Parathyroid adenoma (tissue), 2 donors: ENCODE data around the gene FBXL17.

ENCODE experiments used
- H2AFZ ChIP-seq: fragments of 300-600 bp; sonication (generic); one replicate; pipeline ENCODE4 v1.7.0; 2017; ENCODE audit warnings: antibody characterized with exemption, mild to moderate bottlenecking
- H3K27ac ChIP-seq: fragments of 300-600 bp; sonication (generic); one replicate; pipeline ENCODE4 v1.7.0; 2017
- H3K27me3 ChIP-seq: fragments of 300-600 bp; sonication (generic); one replicate; pipeline ENCODE4 v1.7.0; 2017; ENCODE audit warnings: low read length; ENCODE audit not compliant: control insufficient read depth, insufficient read depth
- H3K36me3 ChIP-seq: fragments of 300-600 bp; sonication (generic); one replicate; pipeline ENCODE4 v1.7.0; 2017; ENCODE audit warnings: low read length; ENCODE audit not compliant: control insufficient read depth, insufficient read depth
- H3K4me1 ChIP-seq: fragments of 300-600 bp; sonication (generic); one replicate; pipeline ENCODE4 v1.7.0; 2017; ENCODE audit warnings: control low read depth
- H3K4me2 ChIP-seq: fragments of 300-600 bp; sonication (generic); one replicate; pipeline ENCODE4 v1.7.0; 2017; ENCODE audit warnings: low read length
- H3K4me3 ChIP-seq: fragments of 300-600 bp; sonication (generic); one replicate; pipeline ENCODE4 v1.7.0; 2017; ENCODE audit warnings: low read depth, low read length
- H3K79me2 ChIP-seq: fragments of 300-600 bp; sonication (generic); one replicate; pipeline ENCODE4 v1.7.0; 2017; ENCODE audit warnings: control low read depth
- H3K9ac ChIP-seq: fragments of 300-600 bp; sonication (generic); one replicate; pipeline ENCODE4 v1.7.0; 2017; ENCODE audit warnings: mild to moderate bottlenecking
- H3K9me3 ChIP-seq: fragments of 300-600 bp; sonication (generic); one replicate; pipeline ENCODE4 v1.7.0; 2017; ENCODE audit warnings: low read length; ENCODE audit not compliant: control insufficient read depth
- CTCF ChIP-seq: fragments of 300-600 bp; sonication (generic); IDR thresholded peaks from one replicate; pipeline ENCODE4 v1.7.0; 2017; ENCODE audit warnings: antibody characterized with exemption, mild to moderate bottlenecking
- donor health status: primary hyperparathyroidism.

FBXL17 gene

GRCh38 chr5:108148715-108149139, 233.2 kb downstream of the FBXL17 start:
- TF ChIP-seq CTCF: peak; percentile 44
- no peaks in the 10 kb centered on the region for H3K79me2 ChIP-seq

GRCh38 chr5:108146222-108146621, 235.7 kb downstream of the FBXL17 start:
- TF ChIP-seq CTCF: no peak

More at GRCh38 chr5:108148715-108149139, 233.2 kb downstream of the FBXL17 start:
- no peaks in the 10 kb centered on the region for H3K9me3 ChIP-seq
- H3K27me3 ChIP-seq: no peaks in the 10 kb centered on the region
- peaks cover 4% of the 10 kb centered on the region for H3K4me1 ChIP-seq
- no peak overlapping the region for H2AFZ ChIP-seq
- no peaks in the 10 kb centered on the region for H3K36me3 ChIP-seq
- H3K4me3 ChIP-seq: no peak overlapping the region
- H3K4me2 ChIP-seq: no peak overlapping the region
- H3K9ac ChIP-seq: no peak overlapping the region
- no peak overlapping the region for H3K27ac ChIP-seq

GRCh38 chr5:108145351-108145750, 236.5 kb downstream of the FBXL17 start:
- Histone ChIP-seq H2AFZ (no peak overlapping the region), H3K9ac (no peak overlapping the region), H3K79me2 (no peaks in the 10 kb centered on the region), H3K4me2 (no peak overlapping the region), H3K4me3 (no peak overlapping the region), H3K9me3 (no peaks in the 10 kb centered on the region), H3K36me3 (no peaks in the 10 kb centered on the region), H3K27ac (no peak overlapping the region), H3K4me1 (no peaks in the 10 kb centered on the region), H3K27me3 (no peaks in the 10 kb centered on the region)
- no peak for TF ChIP-seq CTCF

More at GRCh38 chr5:108146222-108146621, 235.7 kb downstream of the FBXL17 start:
- no peak overlapping the region for H3K27ac ChIP-seq
- H2AFZ ChIP-seq: no peak overlapping the region
- H3K79me2 ChIP-seq: no peaks in the 10 kb centered on the region
- H3K4me3 ChIP-seq: no peak overlapping the region
- H3K27me3 ChIP-seq: no peaks in the 10 kb centered on the region
- H3K4me1 ChIP-seq: peaks cover 1% of the 10 kb centered on the region
- no peak overlapping the region for H3K9ac ChIP-seq
- H3K9me3 ChIP-seq: no peaks in the 10 kb centered on the region
- no peaks in the 10 kb centered on the region for H3K36me3 ChIP-seq
- no peak overlapping the region for H3K4me2 ChIP-seq

- TF ChIP-seq CTCF: no peak
- H3K27ac ChIP-seq: no peak overlapping the region
- H3K9me3 ChIP-seq: no peaks in the 10 kb centered on the region
- H3K27me3 ChIP-seq: no peaks in the 10 kb centered on the region
- H3K4me3 ChIP-seq: no peak overlapping the region
- H3K4me2 ChIP-seq: no peak overlapping the region
- no peak overlapping the region for H3K9ac ChIP-seq
- no peaks in the 10 kb centered on the region for H3K79me2 ChIP-seq
- H3K36me3 ChIP-seq: no peaks in the 10 kb centered on the region
- no peak overlapping the region for H2AFZ ChIP-seq
- H3K4me1 ChIP-seq: no peaks in the 10 kb centered on the region
Observed at GRCh38 chr5:108144332-108144731, 237.6 kb downstream of the FBXL17 start.

- Histone ChIP-seq H3K9ac (no peak overlapping the region), H3K27me3 (no peaks in the 10 kb centered on the region), H3K36me3 (no peaks in the 10 kb centered on the region), H3K4me3 (no peak overlapping the region), H3K27ac (no peak overlapping the region), H2AFZ (no peak overlapping the region), H3K9me3 (no peaks in the 10 kb centered on the region), H3K79me2 (no peaks in the 10 kb centered on the region), H3K4me1 (no peaks in the 10 kb centered on the region), H3K4me2 (no peak overlapping the region)
- TF ChIP-seq CTCF: no peak
Observed at GRCh38 chr5:108143581-108143980, 238.3 kb downstream of the FBXL17 start.
